ENCODE measurements around the gene SDK1.
"Not testable (repeated sequence)": the region's sequence is repeated elsewhere in the genome, so short reads cannot be mapped to it uniquely, and the experiment has no call there.

SDK1 gene

GRCh38 chr7:3540456-3541220 lies 239.6 kb downstream of the SDK1 start:
- no peak for DNase-seq

- no peak for DNase-seq
These were observed 243.2 kb downstream of the SDK1 start for GRCh38 chr7:3544202-3544601.

GRCh38 chr7:3548815-3549214 lies 247.8 kb downstream of the SDK1 start:
- no peak for DNase-seq

- DNase-seq, result no peak
These were observed 248.5 kb downstream of the SDK1 start for GRCh38 chr7:3549601-3550000.

- no peak for DNase-seq
These were observed 250.5 kb downstream of the SDK1 start for GRCh38 chr7:3551536-3551935.

- no peak for DNase-seq
These were observed 251.4 kb downstream of the SDK1 start for GRCh38 chr7:3552499-3552898.

GRCh38 chr7:3558400-3558799 lies 257.3 kb downstream of the SDK1 start:
- DNase-seq, result no peak

GRCh38 chr7:3559278-3559677 lies 258.2 kb downstream of the SDK1 start:
- DNase-seq, result no peak

- no peak for DNase-seq
These were observed 259.4 kb downstream of the SDK1 start for GRCh38 chr7:3560495-3560894.

- no peak for DNase-seq
These were observed 260.9 kb downstream of the SDK1 start for GRCh38 chr7:3561932-3562331.

GRCh38 chr7:3564231-3564630 lies 263.2 kb downstream of the SDK1 start:
- no peak for DNase-seq

GRCh38 chr7:3568516-3568915 lies 267.5 kb downstream of the SDK1 start:
- no peak for DNase-seq

- no peak for DNase-seq
These were observed 268.6 kb downstream of the SDK1 start for GRCh38 chr7:3569643-3570042.

- DNase-seq, result no peak
These were observed 272.1 kb downstream of the SDK1 start for GRCh38 chr7:3573151-3573550.

- DNase-seq, result no peak
These were observed 273.3 kb downstream of the SDK1 start for GRCh38 chr7:3574386-3574785.

GRCh38 chr7:3575753-3576531 lies 274.9 kb downstream of the SDK1 start:
- DNase-seq, result no peak

GRCh38 chr7:3578399-3578798 lies 277.3 kb downstream of the SDK1 start:
- no peak for DNase-seq

- no peak for DNase-seq
These were observed 278.7 kb downstream of the SDK1 start for GRCh38 chr7:3579638-3580219.

GRCh38 chr7:3582145-3582544 lies 281.1 kb downstream of the SDK1 start:
- not testable (repeated sequence) for DNase-seq

- no peak for DNase-seq
These were observed 284.8 kb downstream of the SDK1 start for GRCh38 chr7:3585826-3586225.

GRCh38 chr7:3588341-3588740 lies 287.3 kb downstream of the SDK1 start:
- DNase-seq, result no peak

- no peak for DNase-seq
These were observed 288.7 kb downstream of the SDK1 start for GRCh38 chr7:3589752-3590151.

GRCh38 chr7:3591219-3591618 lies 290.2 kb downstream of the SDK1 start:
- no peak for DNase-seq

- DNase-seq, result no peak
These were observed 290.9 kb downstream of the SDK1 start for GRCh38 chr7:3591944-3592343.

All from NCI-H1436 (cell line).